Retina (tissue), 1 donor: ENCODE data around the gene ABCB7.
"Not testable (repeated sequence)": the region's sequence is repeated elsewhere in the genome, so short reads cannot be mapped to it uniquely, and the experiment has no call there.

Source experiments
- DNase-seq: peaks from one replicate; pipeline ENCODE4 v3.0.0-alpha.2; 2016

The ABCB7 gene

GRCh38 chrX:75086731-75087195, 69.3 kb downstream of the ABCB7 start:
- DNase-seq, result no peak

- DNase-seq, result no peak
Observed at GRCh38 chrX:75084757-75085156, 71.3 kb downstream of the ABCB7 start.

GRCh38 chrX:75076429-75076828, 79.7 kb downstream of the ABCB7 start:
- no peak for DNase-seq

GRCh38 chrX:75074475-75074874, 81.6 kb downstream of the ABCB7 start:
- DNase-seq, result no peak

GRCh38 chrX:75071334-75071733, 84.7 kb downstream of the ABCB7 start:
- DNase-seq, result no peak

GRCh38 chrX:75067931-75068330, 88.2 kb downstream of the ABCB7 start:
- no peak for DNase-seq

- DNase-seq, result no peak
Observed at GRCh38 chrX:75061701-75062100, 94.4 kb downstream of the ABCB7 start.

- DNase-seq, result no peak
Observed at GRCh38 chrX:75051047-75051446, 105.0 kb downstream of the ABCB7 start.

- no peak for DNase-seq
Observed at GRCh38 chrX:75045369-75045768, 110.7 kb downstream of the ABCB7 start.

- not testable (repeated sequence) for DNase-seq
Observed at GRCh38 chrX:75044142-75044541, 111.9 kb downstream of the ABCB7 start.

GRCh38 chrX:75038925-75039324, 117.2 kb downstream of the ABCB7 start:
- DNase-seq, result no peak
